K562 (cell line): ENCODE measurements around the gene SLC9B1. TPM values are rescaled to one million over a fixed set of nuclear protein-coding genes. Genes with fewer than 3 reads are reported as not detected.

Source experiments
- ATAC-seq: fragments of 200-7000 bp; cut with Tn5 transposase; 3 replicates; pipeline ENCODE4 v1.9.1; 2020; ENCODE audit warnings: moderate library complexity
- BruUV-seq: library from RNA; stranded (reverse); fragments of 400-500 nt; replicated peaks from 2 replicates; lab custom pipeline; 2021; lab: Mats Ljungman, UMichigan
- CTCF ChIA-PET: fragments of 300-600 bp; formaldehyde crosslinking; extraction: SDS; loops from one replicate; lab custom pipeline; 2021; ENCODE audit warnings: low intra/inter-chr PET ratio; lab: Yijun Ruan, JAX
- POLR2A ChIA-PET: fragments of 300-600, 350-650 bp; sonication (Branson Sonifier 250); formaldehyde crosslinking; extraction: SDS; loops from one replicate; lab custom pipeline; 2021; ENCODE audit warnings: antibody characterized with exemption, inconsistent platforms; lab: Yijun Ruan, JAX
- DNase-seq, 4 experiments: peaks; one replicate each; pipeline versions ENCODE4 v3.0.0 to v3.0.0-alpha.2; 2011 to 2018; ENCODE audit warnings: low spot score in 3 of 4, mixed read lengths in 3 of 4; ENCODE audit errors: extremely low read depth in 1 of 4
- FAIRE-seq: peaks from 2 replicates; lab custom pipeline; 2011; peaks lifted over from hg19 to GRCh38; lab: Jason Lieb, UNC
- H2AFZ ChIP-seq: 2 replicates; pipeline ENCODE4 v1.6.0; 2011; ENCODE audit warnings: low read depth, low read length, control low read depth, inconsistent platforms
- H3K27ac ChIP-seq: fragments of 200-600 bp; 3 replicates; pipeline ENCODE4 v1.8.0; 2011; ENCODE audit warnings: low read depth, mild to moderate bottlenecking, control low read depth, inconsistent platforms, low read length, moderate library complexity, mixed read lengths; ENCODE audit errors: extremely low read depth
- H3K27me3 ChIP-seq, 2 experiments: fragments of 300-600 bp in 1 of 2; 2 replicates in 1 of 2; 3 replicates in 1 of 2; pipeline versions ENCODE4 v1.6.0 to v1.8.0; 2011; ENCODE audit warnings: inconsistent platforms in 2 of 2, low read length in 2 of 2, mild to moderate bottlenecking in 1 of 2, mixed read lengths in 1 of 2, moderate library complexity in 1 of 2; ENCODE audit not compliant: control insufficient read depth in 2 of 2, insufficient read depth in 2 of 2
- H3K36me3 ChIP-seq: fragments of 300-600 bp; 3 replicates; pipeline ENCODE4 v1.8.0; 2011; ENCODE audit warnings: mild to moderate bottlenecking, low read length, inconsistent platforms; ENCODE audit not compliant: control insufficient read depth, insufficient read depth
- H3K4me1 ChIP-seq, 2 experiments: fragments of 200-600 bp in 1 of 2; replicated peaks in 1 of 2; 2 replicates in 1 of 2; 3 replicates in 1 of 2; pipeline versions ENCODE4 v1.5.1 to v1.8.0; 2011; ENCODE audit warnings: inconsistent platforms in 2 of 2, low read length in 2 of 2, mild to moderate bottlenecking in 1 of 2, mixed read lengths in 1 of 2, moderate library complexity in 1 of 2; ENCODE audit not compliant: control insufficient read depth in 2 of 2, insufficient read depth in 2 of 2
- H3K4me2 ChIP-seq: 2 replicates; pipeline ENCODE4 v1.6.1; 2011; ENCODE audit warnings: low read length, control low read depth, inconsistent platforms, mixed read lengths; ENCODE audit not compliant: insufficient read depth
- H3K4me3 ChIP-seq: fragments of 200-600 bp; sonication (generic), shearing (Covaris generic); 2 replicates; pipeline ENCODE4 v1.5.1; 2016; ENCODE audit warnings: control low read depth, inconsistent platforms
- H3K79me2 ChIP-seq: fragments of 200-600 bp; 3 replicates; pipeline ENCODE4 v1.8.0; 2011; ENCODE audit warnings: low read length, inconsistent platforms; ENCODE audit not compliant: control insufficient read depth, insufficient read depth
- H3K9ac ChIP-seq, 2 experiments: 2 replicates each; pipeline versions ENCODE4 v1.6.0 to v1.6.1; 2011; ENCODE audit warnings: low read depth in 2 of 2, low read length in 2 of 2, control low read depth in 1 of 2, inconsistent platforms in 1 of 2, mild to moderate bottlenecking in 1 of 2, mixed read lengths in 1 of 2; ENCODE audit not compliant: insufficient read depth in 1 of 2
- H3K9me1 ChIP-seq: one replicate; pipeline ENCODE4 v1.6.0; 2011; ENCODE audit warnings: inconsistent platforms, mild to moderate bottlenecking, low read length, moderate library complexity; ENCODE audit not compliant: control insufficient read depth, insufficient read depth
- H3K9me3 ChIP-seq: replicated peaks from 2 replicates; pipeline ENCODE4 v1.5.1; 2011; ENCODE audit warnings: low read depth, low read length, inconsistent platforms; ENCODE audit not compliant: control insufficient read depth, insufficient read depth
- H4K20me1 ChIP-seq: replicated peaks from 2 replicates; pipeline ENCODE4 v1.6.1; 2011; ENCODE audit warnings: low read length, inconsistent platforms, mixed read lengths; ENCODE audit not compliant: control insufficient read depth, insufficient read depth
- ARID2 ChIP-seq: fragments of 450-650 bp; IDR thresholded peaks from 2 replicates; pipeline ENCODE4 v1.6.1; 2017; ENCODE audit warnings: antibody characterized with exemption, mild to moderate bottlenecking
- CTBP1 ChIP-seq: fragments of 450-650 bp; IDR thresholded peaks from 2 replicates; pipeline ENCODE4 v1.6.1; 2016; ENCODE audit warnings: borderline replicate concordance
- DPF2 ChIP-seq: fragments of 450-650 bp; IDR thresholded peaks from 2 replicates; pipeline ENCODE4 v1.6.1; 2016
- EGR1 ChIP-seq: fragments of 450-650 bp; conservative IDR thresholded peaks from 2 replicates; pipeline ENCODE4 v1.6.1; 2017; ENCODE audit warnings: mild to moderate bottlenecking
- GTF2A2 ChIP-seq: IDR thresholded peaks from 2 replicates; pipeline ENCODE4 v1.6.1; 2016; ENCODE audit warnings: mild to moderate bottlenecking, missing genetic modification characterization, missing compliant biosample characterization
- HDGF ChIP-seq: fragments of 450-650 bp; IDR thresholded peaks from 2 replicates; pipeline ENCODE4 v1.6.1; 2016
- MAFF ChIP-seq: IDR thresholded peaks from 2 replicates; pipeline ENCODE4 v1.6.1; 2012; ENCODE audit warnings: low read length, improper control_type of control experiment
- PURB ChIP-seq: sonication (generic); formaldehyde crosslinking; IDR thresholded peaks from 2 replicates; pipeline ENCODE4 v1.9.0; 2021; ENCODE audit warnings: low read depth, mild to moderate bottlenecking, missing genetic modification reagents
- RB1 ChIP-seq: fragments of 450-650 bp; IDR thresholded peaks from 2 replicates; pipeline ENCODE4 v1.6.1; 2017; ENCODE audit warnings: low read depth, mild to moderate bottlenecking
- RERE ChIP-seq: sonication (generic); formaldehyde crosslinking; IDR thresholded peaks from 2 replicates; pipeline ENCODE4 v1.8.0; 2023; ENCODE audit warnings: missing genetic modification reagents, mild to moderate bottlenecking, borderline replicate concordance
- TCF15 ChIP-seq: fragments of 250-450 bp; sonication (Bioruptor Pico); IDR thresholded peaks from 2 replicates; pipeline ENCODE4 v1.8.0; 2022; ENCODE audit warnings: moderate library complexity, mild to moderate bottlenecking, inconsistent platforms
- ZBTB2 ChIP-seq: fragments of 450-650 bp; IDR thresholded peaks from 2 replicates; pipeline ENCODE4 v1.6.1; 2016; ENCODE audit warnings: antibody characterized with exemption
- ZNF639 ChIP-seq, 2 experiments: fragments of 200-800 bp in 1 of 2; sonication (Bioruptor generic) in 1 of 2; sonication (generic) in 1 of 2; formaldehyde crosslinking in 1 of 2; IDR thresholded peaks in 1 of 2; conservative IDR thresholded peaks in 1 of 2; 2 replicates each; pipeline versions ENCODE4 v1.5.0 to v1.6.1; 2016 to 2020; ENCODE audit warnings: missing compliant biosample characterization in 1 of 2, missing genetic modification characterization in 1 of 2, missing genetic modification reagents in 1 of 2
- ZNF77 ChIP-seq: fragments of 250-450 bp; sonication (Bioruptor Pico); IDR thresholded peaks from 2 replicates; pipeline ENCODE4 v1.5.0; 2020
- WGBS: fragments of 100-300 bp; shearing (Covaris generic); methylation state at CpG from one replicate; pipeline ENCODE4 v1.1.6; 2016; ENCODE audit warnings: low coverage, mixed read lengths; ENCODE audit not compliant: insufficient coverage; ENCODE audit errors: missing lambda C conversion rate; 5-methylcytosine and 5-hydroxymethylcytosine counted together
- in situ Hi-C: fragments of 300-500 bp; cut with MboI; formaldehyde crosslinking; loops from 4 replicates; pipeline ENCODE4 v1.15.0; 2018; ENCODE audit warnings: inconsistent platforms, mixed read lengths
- intact Hi-C: fragments of 100-400 bp; cut with micrococcal nuclease; formaldehyde crosslinking; loops from 2 replicates; pipeline ENCODE4 v1.14.2; 2022
- polyA plus RNA-seq, 8 experiments: library from polyadenylated mRNA; depleted of rRNA in 4 of 8; stranded (reverse) in 5 of 8; unstranded in 3 of 8; fragments of >200 nt; fragmentation: Nextera tagmentation in 2 of 8; fragmentation: Illumina TruSeq in 1 of 8; extraction: Ambion mirVana in 2 of 8; extraction: Trizol in 1 of 8; gene quantifications; 2 replicates each; pipeline versions ENCODE4 v1.2.1 to v1.2.3, GENCODE V29; 2011 to 2014; ENCODE audit warnings: inconsistent platforms in 1 of 8, missing spikeins in 1 of 8
- total RNA-seq, 7 experiments: library from RNA; depleted of rRNA in 6 of 7; stranded (reverse); fragments of >200 nt in 6 of 7; fragmentation: Illumina TruSeq in 2 of 7; extraction: Trizol in 2 of 7; gene quantifications; 2 replicates each; pipeline versions ENCODE4 v1.2.1 to v1.2.3, GENCODE V29; 2011 to 2021; ENCODE audit warnings: low replicate concordance in 1 of 7

SLC9B1 gene
- total and polyA plus RNA-seq, 9 of the 15 experiments (the other 6 are each of a cell fraction or from before 2014, with no cell fraction given) = 0.21 to 1.3 (median 0.51) TPM

GRCh38 chr4:102869569-102870197, 149.8 kb downstream of the SLC9B1 start:
- TSS peak; percentile 53 for BruUV-seq
- Histone ChIP-seq H3K9me1 (no peaks in the 10 kb centered on the region), H3K9ac (peak overlapping the region; percentile 93 to 97), H3K36me3 (peaks cover 24% of the 10 kb centered on the region; the same call in 2 of the 3 replicates), H3K9me3 (peaks cover 2% of the 10 kb centered on the region), H4K20me1 (no peaks in the 10 kb centered on the region), H3K4me3 (peak overlapping the region; percentile 59), H3K27me3 (no peaks in the 10 kb centered on the region), H3K4me1 (peaks cover 8 to 10% of the 10 kb centered on the region in 2 experiments), H3K79me2 (peaks cover 95% of the 10 kb centered on the region), H3K4me2 (peak overlapping the region; percentile 95), H3K27ac (peak overlapping the region; percentile 98), H2AFZ (peak overlapping the region; percentile 98)
- DNase-seq (peak in 3 of 4 experiments; percentile 64 to 67 (median 65)), FAIRE-seq (peak; percentile 79), ATAC-seq (no peak; the same call in 2 of the 3 replicates)
- intact Hi-C loops = loop anchor here (1.0 to 5.0 kb wide), 4 partner anchors 41 to 223 kb away; partner anchors contain the start of gene MANBA
- ChIA-PET CTCF (no interaction called here), POLR2A (interaction anchor here (0.6 to 3.3 kb wide), 9 partner anchors 16 to 308 kb away, joined by 3 to 48 read pairs (median 3); partner anchors contain the start of gene UBE2D3)
- in situ Hi-C loops = no loop called here
- under 1% methylated on average over 19 of the region's 19 CpGs for WGBS
- TF ChIP-seq DPF2 (0 out of 2 replicates have a peak, but pooled peaks have one; percentile 8), GTF2A2 (tag) (no peak), ARID2 (no peak), ZNF77 (CRISPR knock-in tag) (no peak), ZBTB2 (no peak), PURB (CRISPR knock-in tag) (no peak), MAFF (no peak), RB1 (no peak), ZNF639 (CRISPR knock-in tag; conservative IDR thresholded peaks at IDR 0.05 in 1 of 2, IDR thresholded peaks at IDR 0.05 in 1 of 2) (no peak), CTBP1 (no peak), EGR1 (peak; percentile 83; the same call in 1 of the 2 replicates), HDGF (no peak), RERE (CRISPR knock-in tag) (no peak), TCF15 (CRISPR knock-in tag) (no peak)
